ENCODE data around the gene SVOP.

The SVOP gene

GRCh38 chr12:108989376-108989775 is 31.5 kb downstream of the SVOP start:
- Histone ChIP-seq H3K9me3 (ENCODE audit: insufficient read depth, low read length) (no peaks in the 10 kb centered on the region), H4K20me1 (ENCODE audit: insufficient read depth, low read length) (no peaks in the 10 kb centered on the region), H2AFZ (ENCODE audit: low read depth, low read length) (no peak overlapping the region), H3K79me2 (ENCODE audit: low read length) (no peaks in the 10 kb centered on the region), H3K4me3 (ENCODE audit: low read length) (no peak overlapping the region), H3K4me2 (ENCODE audit: low read length) (no peak overlapping the region), H3K4me1 (ENCODE audit: low read length) (no peaks in the 10 kb centered on the region), H3K27me3 (ENCODE audit: low read depth, low read length) (peaks cover 7% of the 10 kb centered on the region; the same call in 1 of the 2 replicates), H3K27ac (ENCODE audit: low read length) (no peak overlapping the region), H3K9ac (ENCODE audit: low read length) (no peak overlapping the region), H3K36me3 (replicated peaks; ENCODE audit: low read depth, low read length) (no peaks in the 10 kb centered on the region)
- TF ChIP-seq EZH2phosphoT487 (IDR thresholded peaks at IDR 0.05; ENCODE audit: low read depth) = no peak
- TF ChIP-seq, protein P1, sequence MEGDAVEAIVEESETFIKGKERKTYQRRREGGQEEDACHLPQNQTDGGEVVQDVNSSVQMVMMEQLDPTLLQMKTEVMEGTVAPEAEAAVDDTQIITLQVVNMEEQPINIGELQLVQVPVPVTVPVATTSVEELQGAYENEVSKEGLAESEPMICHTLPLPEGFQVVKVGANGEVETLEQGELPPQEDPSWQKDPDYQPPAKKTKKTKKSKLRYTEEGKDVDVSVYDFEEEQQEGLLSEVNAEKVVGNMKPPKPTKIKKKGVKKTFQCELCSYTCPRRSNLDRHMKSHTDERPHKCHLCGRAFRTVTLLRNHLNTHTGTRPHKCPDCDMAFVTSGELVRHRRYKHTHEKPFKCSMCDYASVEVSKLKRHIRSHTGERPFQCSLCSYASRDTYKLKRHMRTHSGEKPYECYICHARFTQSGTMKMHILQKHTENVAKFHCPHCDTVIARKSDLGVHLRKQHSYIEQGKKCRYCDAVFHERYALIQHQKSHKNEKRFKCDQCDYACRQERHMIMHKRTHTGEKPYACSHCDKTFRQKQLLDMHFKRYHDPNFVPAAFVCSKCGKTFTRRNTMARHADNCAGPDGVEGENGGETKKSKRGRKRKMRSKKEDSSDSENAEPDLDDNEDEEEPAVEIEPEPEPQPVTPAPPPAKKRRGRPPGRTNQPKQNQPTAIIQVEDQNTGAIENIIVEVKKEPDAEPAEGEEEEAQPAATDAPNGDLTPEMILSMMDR (IDR thresholded peaks at IDR 0.05; ENCODE audit: low read depth, low read length) = no peak

DNA sequence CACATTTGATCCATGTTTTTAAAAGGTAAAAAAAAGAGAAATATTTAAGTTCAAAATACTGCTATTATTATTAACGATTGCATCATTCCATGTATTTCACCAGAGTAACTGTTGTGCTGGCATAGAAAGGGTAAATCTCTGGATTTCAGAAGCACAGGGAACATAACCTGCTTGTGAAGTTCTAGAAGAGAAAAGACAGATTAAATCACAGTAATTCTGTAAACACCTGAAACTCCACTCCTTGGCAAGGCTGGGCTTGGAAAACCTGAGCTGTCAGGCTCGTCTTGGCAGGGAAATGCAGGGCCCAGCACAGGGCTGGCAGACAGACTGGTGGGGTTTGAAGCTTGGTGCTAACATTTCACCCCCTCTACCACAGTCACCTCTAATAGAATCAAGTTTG is 35.1 kb downstream of the SVOP start:
- Histone ChIP-seq H4K20me1 (ENCODE audit: insufficient read depth, low read length) (no peaks in the 10 kb centered on the region), H3K27me3 (ENCODE audit: low read depth, low read length) (no peaks in the 10 kb centered on the region; the same call in 1 of the 2 replicates), H3K4me1 (ENCODE audit: low read length) (no peaks in the 10 kb centered on the region), H3K4me2 (ENCODE audit: low read length) (no peak overlapping the region), H3K36me3 (replicated peaks; ENCODE audit: low read depth, low read length) (no peaks in the 10 kb centered on the region), H2AFZ (ENCODE audit: low read depth, low read length) (no peak overlapping the region), H3K9me3 (ENCODE audit: insufficient read depth, low read length) (no peaks in the 10 kb centered on the region), H3K79me2 (ENCODE audit: low read length) (no peaks in the 10 kb centered on the region), H3K27ac (ENCODE audit: low read length) (no peak overlapping the region), H3K9ac (ENCODE audit: low read length) (no peak overlapping the region), H3K4me3 (ENCODE audit: low read length) (no peak overlapping the region)
- TF ChIP-seq EZH2phosphoT487 (IDR thresholded peaks at IDR 0.05; ENCODE audit: low read depth) = no peak
- TF ChIP-seq, protein P1 (IDR thresholded peaks at IDR 0.05; ENCODE audit: low read depth, low read length) = no peak

DNA sequence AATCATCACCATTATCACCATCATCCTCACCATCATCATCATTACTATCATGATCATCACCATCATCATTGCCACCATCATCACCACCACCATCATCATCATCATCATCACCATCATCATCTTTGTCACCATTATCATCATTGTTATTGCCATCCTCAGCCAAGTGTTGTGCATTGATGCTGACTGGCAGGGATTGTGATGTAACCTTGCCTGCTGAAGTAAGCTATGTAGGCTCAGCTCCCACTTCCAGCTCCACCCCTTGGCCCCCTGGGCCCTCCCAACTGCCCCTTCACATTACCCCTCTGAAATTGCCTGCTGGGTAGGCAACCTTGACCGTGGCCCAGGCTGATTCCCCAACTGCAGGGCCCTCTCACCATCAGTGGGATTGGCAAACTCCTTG is 37.6 kb downstream of the SVOP start:
- no peak overlapping the region for H2AFZ ChIP-seq (ENCODE audit: low read depth, low read length)
- no peak overlapping the region for H3K9ac ChIP-seq (ENCODE audit: low read length)

GRCh38 chr12:108982621-108983219 is 38.1 kb downstream of the SVOP start:
- Histone ChIP-seq H3K4me1 (ENCODE audit: low read length) (no peaks in the 10 kb centered on the region), H4K20me1 (ENCODE audit: insufficient read depth, low read length) (no peaks in the 10 kb centered on the region), H2AFZ (ENCODE audit: low read depth, low read length) (no peak overlapping the region), H3K36me3 (replicated peaks; ENCODE audit: low read depth, low read length) (no peaks in the 10 kb centered on the region), H3K9ac (ENCODE audit: low read length) (no peak overlapping the region), H3K27ac (ENCODE audit: low read length) (no peak overlapping the region), H3K4me3 (ENCODE audit: low read length) (no peak overlapping the region), H3K27me3 (ENCODE audit: low read depth, low read length) (peaks cover 7% of the 10 kb centered on the region; the same call in 1 of the 2 replicates), H3K4me2 (ENCODE audit: low read length) (no peak overlapping the region), H3K79me2 (ENCODE audit: low read length) (no peaks in the 10 kb centered on the region), H3K9me3 (ENCODE audit: insufficient read depth, low read length) (no peaks in the 10 kb centered on the region)
- TF ChIP-seq, protein P1 (IDR thresholded peaks at IDR 0.05; ENCODE audit: low read depth, low read length) = no peak
- no peak for TF ChIP-seq EZH2phosphoT487 (IDR thresholded peaks at IDR 0.05; ENCODE audit: low read depth)

More for the DNA sequence above, 37.6 kb downstream of the SVOP start:
- Histone ChIP-seq H3K9me3 (ENCODE audit: insufficient read depth, low read length) (no peaks in the 10 kb centered on the region), H3K79me2 (ENCODE audit: low read length) (no peaks in the 10 kb centered on the region), H3K27me3 (ENCODE audit: low read depth, low read length) (peaks cover 3% of the 10 kb centered on the region; the same call in 1 of the 2 replicates), H3K4me1 (ENCODE audit: low read length) (no peaks in the 10 kb centered on the region), H3K4me2 (ENCODE audit: low read length) (no peak overlapping the region), H3K36me3 (replicated peaks; ENCODE audit: low read depth, low read length) (no peaks in the 10 kb centered on the region), H3K27ac (ENCODE audit: low read length) (no peak overlapping the region), H3K4me3 (ENCODE audit: low read length) (no peak overlapping the region), H4K20me1 (ENCODE audit: insufficient read depth, low read length) (no peaks in the 10 kb centered on the region)
- no peak for TF ChIP-seq EZH2phosphoT487 (IDR thresholded peaks at IDR 0.05; ENCODE audit: low read depth)
- TF ChIP-seq, protein P1 (IDR thresholded peaks at IDR 0.05; ENCODE audit: low read depth, low read length) = no peak
